ENCODE results near the gene CHCHD3.

GRCh38 chr7:132758986-132759385 is 322.9 kb downstream of the CHCHD3 start:
- TF ChIP-seq CTCF (IDR thresholded peaks at IDR 0.05) (no peak), ZFX (IDR thresholded peaks at IDR 0.05; ENCODE audit: borderline replicate concordance) (no peak)

Data from 22Rv1 (cell line).